K562 (cell line): ENCODE measurements around the gene KLF13. TPM values are rescaled to one million over a fixed set of nuclear protein-coding genes. Genes with fewer than 3 reads are reported as not detected.

ENCODE experiments used
- ATAC-seq: fragments of 200-7000 bp; cut with Tn5 transposase; 3 replicates; pipeline ENCODE4 v1.9.1; 2020; ENCODE audit warnings: moderate library complexity
- BruUV-seq: library from RNA; stranded (reverse); fragments of 400-500 nt; replicated peaks from 2 replicates; lab custom pipeline; 2021; lab: Mats Ljungman, UMichigan
- CTCF ChIA-PET: fragments of 300-600 bp; formaldehyde crosslinking; extraction: SDS; loops from one replicate; lab custom pipeline; 2021; ENCODE audit warnings: low intra/inter-chr PET ratio; lab: Yijun Ruan, JAX
- POLR2A ChIA-PET: fragments of 300-600, 350-650 bp; sonication (Branson Sonifier 250); formaldehyde crosslinking; extraction: SDS; loops from one replicate; lab custom pipeline; 2021; ENCODE audit warnings: antibody characterized with exemption, inconsistent platforms; lab: Yijun Ruan, JAX
- DNase-seq, 4 experiments: peaks; one replicate each; pipeline versions ENCODE4 v3.0.0 to v3.0.0-alpha.2; 2011 to 2018; ENCODE audit warnings: low spot score in 3 of 4, mixed read lengths in 3 of 4; ENCODE audit errors: extremely low read depth in 1 of 4
- FAIRE-seq: peaks from 2 replicates; lab custom pipeline; 2011; peaks lifted over from hg19 to GRCh38; lab: Jason Lieb, UNC
- H2AFZ ChIP-seq: 2 replicates; pipeline ENCODE4 v1.6.0; 2011; ENCODE audit warnings: low read depth, low read length, control low read depth, inconsistent platforms
- H3K27ac ChIP-seq: fragments of 200-600 bp; 3 replicates; pipeline ENCODE4 v1.8.0; 2011; ENCODE audit warnings: low read depth, mild to moderate bottlenecking, control low read depth, inconsistent platforms, low read length, moderate library complexity, mixed read lengths; ENCODE audit errors: extremely low read depth
- H3K27me3 ChIP-seq, 2 experiments: fragments of 300-600 bp in 1 of 2; 2 replicates in 1 of 2; 3 replicates in 1 of 2; pipeline versions ENCODE4 v1.6.0 to v1.8.0; 2011; ENCODE audit warnings: inconsistent platforms in 2 of 2, low read length in 2 of 2, mild to moderate bottlenecking in 1 of 2, mixed read lengths in 1 of 2, moderate library complexity in 1 of 2; ENCODE audit not compliant: control insufficient read depth in 2 of 2, insufficient read depth in 2 of 2
- H3K36me3 ChIP-seq: fragments of 300-600 bp; 3 replicates; pipeline ENCODE4 v1.8.0; 2011; ENCODE audit warnings: mild to moderate bottlenecking, low read length, inconsistent platforms; ENCODE audit not compliant: control insufficient read depth, insufficient read depth
- H3K4me1 ChIP-seq, 2 experiments: fragments of 200-600 bp in 1 of 2; replicated peaks in 1 of 2; 2 replicates in 1 of 2; 3 replicates in 1 of 2; pipeline versions ENCODE4 v1.5.1 to v1.8.0; 2011; ENCODE audit warnings: inconsistent platforms in 2 of 2, low read length in 2 of 2, mild to moderate bottlenecking in 1 of 2, mixed read lengths in 1 of 2, moderate library complexity in 1 of 2; ENCODE audit not compliant: control insufficient read depth in 2 of 2, insufficient read depth in 2 of 2
- H3K4me2 ChIP-seq: 2 replicates; pipeline ENCODE4 v1.6.1; 2011; ENCODE audit warnings: low read length, control low read depth, inconsistent platforms, mixed read lengths; ENCODE audit not compliant: insufficient read depth
- H3K4me3 ChIP-seq: fragments of 200-600 bp; sonication (generic), shearing (Covaris generic); 2 replicates; pipeline ENCODE4 v1.5.1; 2016; ENCODE audit warnings: control low read depth, inconsistent platforms
- H3K79me2 ChIP-seq: fragments of 200-600 bp; 3 replicates; pipeline ENCODE4 v1.8.0; 2011; ENCODE audit warnings: low read length, inconsistent platforms; ENCODE audit not compliant: control insufficient read depth, insufficient read depth
- H3K9ac ChIP-seq, 2 experiments: 2 replicates each; pipeline versions ENCODE4 v1.6.0 to v1.6.1; 2011; ENCODE audit warnings: low read depth in 2 of 2, low read length in 2 of 2, control low read depth in 1 of 2, inconsistent platforms in 1 of 2, mild to moderate bottlenecking in 1 of 2, mixed read lengths in 1 of 2; ENCODE audit not compliant: insufficient read depth in 1 of 2
- H3K9me1 ChIP-seq: one replicate; pipeline ENCODE4 v1.6.0; 2011; ENCODE audit warnings: inconsistent platforms, mild to moderate bottlenecking, low read length, moderate library complexity; ENCODE audit not compliant: control insufficient read depth, insufficient read depth
- H3K9me3 ChIP-seq: replicated peaks from 2 replicates; pipeline ENCODE4 v1.5.1; 2011; ENCODE audit warnings: low read depth, low read length, inconsistent platforms; ENCODE audit not compliant: control insufficient read depth, insufficient read depth
- H4K20me1 ChIP-seq: replicated peaks from 2 replicates; pipeline ENCODE4 v1.6.1; 2011; ENCODE audit warnings: low read length, inconsistent platforms, mixed read lengths; ENCODE audit not compliant: control insufficient read depth, insufficient read depth
- CHD4 ChIP-seq: fragments of 200-600 bp; sonication (generic); IDR thresholded peaks from 3 replicates; pipeline ENCODE4 v1.6.1; 2012; ENCODE audit warnings: low read depth, mild to moderate bottlenecking, mixed read lengths, low read length, inconsistent platforms; ENCODE audit not compliant: insufficient read depth, insufficient replicate concordance, poor library complexity, severe bottlenecking
- ZNF584 ChIP-seq: fragments of 200-800 bp; sonication (Bioruptor generic); IDR thresholded peaks from 2 replicates; pipeline ENCODE4 v1.6.1; 2016; ENCODE audit warnings: low read depth, mild to moderate bottlenecking, missing genetic modification characterization, missing compliant biosample characterization
- WGBS: fragments of 100-300 bp; shearing (Covaris generic); methylation state at CpG from one replicate; pipeline ENCODE4 v1.1.6; 2016; ENCODE audit warnings: low coverage, mixed read lengths; ENCODE audit not compliant: insufficient coverage; ENCODE audit errors: missing lambda C conversion rate; 5-methylcytosine and 5-hydroxymethylcytosine counted together
- in situ Hi-C: fragments of 300-500 bp; cut with MboI; formaldehyde crosslinking; loops from 4 replicates; pipeline ENCODE4 v1.15.0; 2018; ENCODE audit warnings: inconsistent platforms, mixed read lengths
- intact Hi-C: fragments of 100-400 bp; cut with micrococcal nuclease; formaldehyde crosslinking; loops from 2 replicates; pipeline ENCODE4 v1.14.2; 2022
- polyA plus RNA-seq, 8 experiments: library from polyadenylated mRNA; depleted of rRNA in 4 of 8; stranded (reverse) in 5 of 8; unstranded in 3 of 8; fragments of >200 nt; fragmentation: Nextera tagmentation in 2 of 8; fragmentation: Illumina TruSeq in 1 of 8; extraction: Ambion mirVana in 2 of 8; extraction: Trizol in 1 of 8; gene quantifications; 2 replicates each; pipeline versions ENCODE4 v1.2.1 to v1.2.3, GENCODE V29; 2011 to 2014; ENCODE audit warnings: inconsistent platforms in 1 of 8, missing spikeins in 1 of 8
- total RNA-seq, 7 experiments: library from RNA; depleted of rRNA in 6 of 7; stranded (reverse); fragments of >200 nt in 6 of 7; fragmentation: Illumina TruSeq in 2 of 7; extraction: Trizol in 2 of 7; gene quantifications; 2 replicates each; pipeline versions ENCODE4 v1.2.1 to v1.2.3, GENCODE V29; 2011 to 2021; ENCODE audit warnings: low replicate concordance in 1 of 7

KLF13 gene
- total and polyA plus RNA-seq, 9 of the 15 experiments (the other 6 are each of a cell fraction or from before 2014, with no cell fraction given): 1.8 to 10.5 (median 4.8) TPM

- 0% methylated on average over 3 of the region's 3 CpGs for WGBS
- ChIA-PET CTCF (no interaction called here), POLR2A (no interaction called here)
- Histone ChIP-seq H3K79me2 (no peaks in the 10 kb centered on the region), H3K9me3 (no peaks in the 10 kb centered on the region), H3K9me1 (peaks cover 3% of the 10 kb centered on the region), H3K27me3 (peaks cover 8 to 19% of the 10 kb centered on the region in 2 experiments; a peak in 4 of 5 replicates), H3K36me3 (no peaks in the 10 kb centered on the region), H3K4me3 (no peak overlapping the region), H2AFZ (no peak overlapping the region), H4K20me1 (0 out of 2 replicates have a peak, but pooled peaks cover 5% of the 10 kb centered on the region), H3K9ac (no peak overlapping the region), H3K4me2 (no peak overlapping the region), H3K27ac (no peak overlapping the region), H3K4me1 (no peaks in the 10 kb centered on the region; a peak in 1 of 5 replicates)
- ATAC-seq (no peak), FAIRE-seq (no peak), DNase-seq (no peak)
- in situ Hi-C loops: no loop called here
- TF ChIP-seq ZNF584 (CRISPR knock-in tag): no peak
- no TSS peak for BruUV-seq
- intact Hi-C loops: no loop called here
Measured at GRCh38 chr15:31292391-31293015, 34.1 kb upstream of the KLF13 start.

GRCh38 chr15:31293655-31294054 is 33.0 kb upstream of the KLF13 start:
- POLR2A ChIA-PET: no interaction called here
- H3K4me3 ChIP-seq: no peak overlapping the region
- DNase-seq (no peak), FAIRE-seq (no peak), ATAC-seq (no peak)
- intact Hi-C loops (no loop called here), in situ Hi-C loops (no loop called here)
- no peaks in the 10 kb centered on the region for H3K79me2 ChIP-seq
- no peak overlapping the region for H2AFZ ChIP-seq
- 0% methylated on average over 3 of the region's 3 CpGs for WGBS
- no peaks in the 10 kb centered on the region for H3K9me3 ChIP-seq
- H3K4me1 ChIP-seq: peaks cover 2 to 5% of the 10 kb centered on the region in 2 experiments; a peak in 4 of 5 replicates
- H3K36me3 ChIP-seq: no peaks in the 10 kb centered on the region
- no peak overlapping the region for H3K9ac ChIP-seq
- no peak overlapping the region for H3K27ac ChIP-seq
- no peak overlapping the region for H3K4me2 ChIP-seq
- CTCF ChIA-PET: no interaction called here
- peaks cover 3% of the 10 kb centered on the region for H3K9me1 ChIP-seq
- H4K20me1 ChIP-seq: 0 out of 2 replicates have a peak, but pooled peaks cover 7% of the 10 kb centered on the region
- H3K27me3 ChIP-seq: peaks cover 10 to 28% of the 10 kb centered on the region in 2 experiments; a peak in 4 of 5 replicates
- no TSS peak for BruUV-seq
- no peak for TF ChIP-seq CHD4
